Left ventricle myocardium inferior (tissue), 1 donor: ENCODE measurements around the gene TTC12. TPM values are rescaled to one million over a fixed set of nuclear protein-coding genes. Genes with fewer than 3 reads are reported as not detected.

Experiments used
- DNase-seq: peaks from one replicate; pipeline ENCODE4 v3.0.0-alpha.2; 2020
- H3K27ac ChIP-seq: fragments of 200-600 bp; replicated peaks from 2 replicates; pipeline ENCODE4 v1.8.0; 2021
- H3K27me3 ChIP-seq: fragments of 200-600 bp; 2 replicates; pipeline ENCODE4 v1.8.0; 2021; ENCODE audit warnings: low read depth
- H3K36me3 ChIP-seq: fragments of 200-600 bp; 2 replicates; pipeline ENCODE4 v1.8.0; 2021
- H3K4me1 ChIP-seq: fragments of 200-600 bp; 2 replicates; pipeline ENCODE4 v1.8.0; 2021
- H3K4me3 ChIP-seq: fragments of 200-600 bp; 2 replicates; pipeline ENCODE4 v1.8.0; 2021; ENCODE audit warnings: mild to moderate bottlenecking, moderate library complexity
- H3K9me3 ChIP-seq: fragments of 200-600 bp; replicated peaks from 2 replicates; pipeline ENCODE4 v1.8.0; 2021
- CTCF ChIP-seq: fragments of 200-600 bp; IDR thresholded peaks from 2 replicates; pipeline ENCODE4 v1.8.0; 2021; ENCODE audit warnings: antibody characterized with exemption, mild to moderate bottlenecking, borderline replicate concordance
- intact Hi-C: fragments of 100-400 bp; cut with micrococcal nuclease; formaldehyde crosslinking; loops from one replicate; pipeline ENCODE4 v1.11.0; 2022
- total RNA-seq: library from RNA; stranded (reverse); fragmentation: NEBNext Ultra II Directional; extraction: Animal tissue kit (Norgen Biotek cat#: 25700); gene quantifications from one replicate; pipeline ENCODE4 v1.2.1, GENCODE V29; 2021
- donor health status: DM: no; HTN: yes; CAD: no; lungs with severe emphysema.

TTC12 gene
- total RNA-seq, 1 donor from 2014 or later = 5.5 TPM

DNA sequence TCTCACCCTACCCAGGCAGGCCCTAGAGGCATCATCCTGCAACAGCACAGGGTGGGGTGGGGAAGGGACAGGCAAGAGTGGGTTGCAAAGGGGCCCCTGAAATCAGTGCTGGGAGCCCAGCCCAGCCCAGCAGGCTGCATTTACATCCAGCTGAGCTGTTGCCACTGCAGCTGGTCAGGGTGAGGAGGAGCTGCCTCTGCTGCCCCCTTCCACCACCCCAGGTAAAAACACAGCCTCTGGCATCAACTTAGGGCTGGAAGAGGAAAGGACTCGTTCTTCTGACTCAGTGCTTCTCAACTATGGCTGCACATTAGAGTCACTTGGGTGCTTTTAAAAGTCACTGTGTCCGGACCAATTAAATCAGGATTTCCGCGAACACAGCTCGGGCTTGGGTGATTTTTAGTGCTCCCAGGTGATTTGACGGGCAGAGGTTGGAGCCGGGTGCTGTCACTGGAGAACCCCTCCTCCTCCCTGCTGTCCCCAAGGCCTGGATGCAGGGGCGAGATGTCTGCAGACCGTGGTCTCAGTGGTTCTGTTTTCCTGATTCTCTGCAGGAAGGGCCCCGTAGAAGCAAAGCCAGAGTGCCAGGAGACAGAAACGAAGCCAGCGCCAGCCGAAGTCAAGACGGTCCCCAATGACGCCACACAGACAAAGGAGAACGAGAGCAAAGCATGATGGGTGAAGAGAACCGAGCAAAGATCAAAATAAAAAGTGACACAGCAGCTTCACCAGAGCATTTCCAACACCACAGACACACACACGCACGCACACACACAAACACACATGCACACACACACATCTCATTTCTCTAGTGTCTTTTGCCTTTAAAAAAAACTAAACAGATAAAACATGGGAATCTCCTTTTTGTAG, 39.4 kb upstream of the TTC12 start:
- Histone ChIP-seq H3K27ac (no peak overlapping the region), H3K36me3 (no peaks in the 10 kb centered on the region), H3K27me3 (no peaks in the 10 kb centered on the region), H3K4me3 (no peak overlapping the region), H3K4me1 (no peaks in the 10 kb centered on the region), H3K9me3 (no peaks in the 10 kb centered on the region)
- no peak for DNase-seq
- intact Hi-C loops = no loop called here
- TF ChIP-seq CTCF = peak; percentile 34

GRCh38 chr11:113275602-113276001, 38.8 kb upstream of the TTC12 start:
- no peak overlapping the region for H3K4me3 ChIP-seq
- no peaks in the 10 kb centered on the region for H3K27me3 ChIP-seq
- no peak for TF ChIP-seq CTCF
- no peaks in the 10 kb centered on the region for H3K9me3 ChIP-seq
- H3K27ac ChIP-seq = no peak overlapping the region
- H3K4me1 ChIP-seq = no peaks in the 10 kb centered on the region
- DNase-seq = no peak
- intact Hi-C loops = no loop called here
- H3K36me3 ChIP-seq = no peaks in the 10 kb centered on the region

- H3K36me3 ChIP-seq = no peaks in the 10 kb centered on the region
- no peaks in the 10 kb centered on the region for H3K9me3 ChIP-seq
- no peak for TF ChIP-seq CTCF
- H3K27ac ChIP-seq = no peak overlapping the region
- H3K4me3 ChIP-seq = no peak overlapping the region
- no peaks in the 10 kb centered on the region for H3K27me3 ChIP-seq
- H3K4me1 ChIP-seq = no peaks in the 10 kb centered on the region
- intact Hi-C loops = no loop called here
- DNase-seq = no peak
Measured at GRCh38 chr11:113276466-113276865, 37.9 kb upstream of the TTC12 start.

- no peaks in the 10 kb centered on the region for H3K27me3 ChIP-seq
- TF ChIP-seq CTCF = no peak
- no peak for DNase-seq
- H3K36me3 ChIP-seq = no peaks in the 10 kb centered on the region
- no peak overlapping the region for H3K27ac ChIP-seq
- H3K4me3 ChIP-seq = no peak overlapping the region
- no peaks in the 10 kb centered on the region for H3K9me3 ChIP-seq
- intact Hi-C loops = no loop called here
- H3K4me1 ChIP-seq = no peaks in the 10 kb centered on the region
Measured at GRCh38 chr11:113277907-113278306, 36.5 kb upstream of the TTC12 start.

- Histone ChIP-seq H3K4me3 (no peak overlapping the region), H3K27me3 (no peaks in the 10 kb centered on the region), H3K9me3 (no peaks in the 10 kb centered on the region), H3K27ac (no peak overlapping the region), H3K4me1 (no peaks in the 10 kb centered on the region), H3K36me3 (no peaks in the 10 kb centered on the region)
- no peak for TF ChIP-seq CTCF
- DNase-seq = no peak
- intact Hi-C loops = no loop called here
Measured at GRCh38 chr11:113278481-113278880, 35.9 kb upstream of the TTC12 start.
